Sigmoid colon (tissue), 3 donors: ENCODE data around the gene COL4A2.

Experiments used
- CTCF ChIP-seq, 4 experiments: fragments of 450-650 bp in 3 of 4; fragments of 200-600 bp in 1 of 4; IDR thresholded peaks; one replicate each; pipeline ENCODE4 v1.5.1; 2016 to 2019; ENCODE audit warnings: antibody characterized with exemption in 4 of 4, mild to moderate bottlenecking in 3 of 4, moderate library complexity in 2 of 4
- POLR2A ChIP-seq, 2 donors: fragments of 450-650 bp; IDR thresholded peaks; one replicate each; pipeline ENCODE4 v1.6.1; 2016; ENCODE audit warnings: antibody characterized with exemption in 2 of 2, mild to moderate bottlenecking in 2 of 2, moderate library complexity in 2 of 2

GRCh38 chr13:110562036-110562597, 255.0 kb downstream of the COL4A2 start:
- TF ChIP-seq CTCF (IDR thresholded peaks at IDR 0.05) (no peak), POLR2A (IDR thresholded peaks at IDR 0.05) (peak in 1 of 2 donors; percentile 3)
